ENCODE measurements around the gene STYK1.

The STYK1 gene, protein sequence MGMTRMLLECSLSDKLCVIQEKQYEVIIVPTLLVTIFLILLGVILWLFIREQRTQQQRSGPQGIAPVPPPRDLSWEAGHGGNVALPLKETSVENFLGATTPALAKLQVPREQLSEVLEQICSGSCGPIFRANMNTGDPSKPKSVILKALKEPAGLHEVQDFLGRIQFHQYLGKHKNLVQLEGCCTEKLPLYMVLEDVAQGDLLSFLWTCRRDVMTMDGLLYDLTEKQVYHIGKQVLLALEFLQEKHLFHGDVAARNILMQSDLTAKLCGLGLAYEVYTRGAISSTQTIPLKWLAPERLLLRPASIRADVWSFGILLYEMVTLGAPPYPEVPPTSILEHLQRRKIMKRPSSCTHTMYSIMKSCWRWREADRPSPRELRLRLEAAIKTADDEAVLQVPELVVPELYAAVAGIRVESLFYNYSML

DNA sequence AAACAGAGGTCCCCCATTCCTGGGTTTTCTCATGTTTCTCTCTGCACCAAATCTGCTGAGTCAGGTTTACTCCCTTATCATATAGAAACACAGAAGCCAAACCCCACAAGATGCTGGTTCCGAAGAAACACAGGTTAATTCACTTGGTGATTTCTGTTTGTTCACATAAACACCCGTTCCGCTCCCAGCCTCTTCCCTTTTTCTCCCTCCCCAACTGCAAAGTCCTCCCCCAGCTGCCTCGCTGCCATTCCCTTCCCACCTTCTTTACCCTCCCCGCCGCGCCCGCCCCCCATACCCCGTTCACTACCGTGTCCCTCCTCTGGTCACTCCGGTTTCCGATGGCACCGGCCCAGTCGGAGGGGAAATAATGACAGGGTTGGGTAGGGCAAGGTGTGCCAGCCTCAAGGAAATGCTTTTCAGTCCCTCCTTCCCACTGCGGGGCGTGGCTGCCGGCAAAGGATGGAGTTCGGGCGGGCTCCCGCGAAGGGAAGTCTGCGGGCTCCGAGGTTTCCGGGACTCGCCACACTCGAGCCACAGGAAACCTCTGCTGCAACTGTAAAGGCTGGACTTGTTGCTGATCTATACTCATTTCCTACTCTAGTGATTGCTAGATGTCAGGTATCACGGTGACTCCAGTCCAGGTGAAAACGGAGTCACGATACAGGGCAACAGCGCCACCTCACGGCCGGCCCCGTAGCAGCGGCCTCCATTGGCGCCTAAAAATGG, at the start of gene STYK1:
STYK1 (minus strand) TSS at position 394 of the 726 bp plus-strand sequence. CDS start 39,434 bp downstream, outside the sequence.
- peak; percentile 43 to 60 for DNase-seq

DNA sequence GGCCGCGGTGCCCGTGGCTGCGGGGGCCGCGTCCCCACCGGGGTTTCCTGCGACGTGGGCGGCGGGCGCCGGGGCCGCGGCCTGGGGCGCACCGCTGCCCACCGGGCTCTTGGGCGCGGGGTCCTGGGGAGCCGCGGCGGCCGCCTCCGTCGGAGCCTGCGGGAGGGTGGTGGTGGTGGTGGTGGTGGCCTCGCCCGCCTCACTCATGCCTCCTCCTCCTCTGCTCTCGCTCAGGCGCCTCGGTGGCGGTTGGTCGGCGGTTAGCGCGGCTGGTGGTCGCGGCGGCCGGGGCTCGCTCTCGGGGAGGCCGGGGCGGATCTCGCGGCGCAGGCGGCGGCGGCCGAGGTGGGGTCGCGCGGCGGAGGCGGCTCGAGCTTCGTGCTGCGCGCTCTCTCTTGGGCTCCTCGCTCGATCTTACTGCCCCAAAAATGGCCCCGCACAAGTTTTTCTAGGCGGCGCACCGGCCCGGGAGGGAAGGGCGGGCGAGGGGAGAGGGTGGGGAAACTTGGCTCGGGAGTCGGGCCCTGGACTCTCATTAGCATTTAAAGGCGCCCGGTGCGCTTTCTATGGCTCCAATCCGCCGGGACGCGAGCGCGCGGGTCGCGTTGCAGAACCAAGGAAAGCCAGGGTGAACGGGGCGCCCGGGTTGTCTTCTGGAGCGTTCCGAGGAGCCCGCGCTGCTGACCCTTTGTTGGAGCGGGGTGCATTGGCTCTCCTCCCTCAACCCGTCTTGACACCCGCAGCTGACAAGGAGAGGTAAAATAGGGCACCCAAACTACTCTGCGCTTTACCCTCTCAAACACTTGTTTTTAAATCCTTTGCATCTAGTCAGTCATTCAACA, 49.3 kb upstream of the STYK1 start, which contains the start of gene YBX3:
YBX3 (minus strand) TSS at position 419 of the 842 bp plus-strand sequence; CDS start at position 207, 212 bp downstream.
- DNase-seq: peak; percentile 8 to 19

DNA sequence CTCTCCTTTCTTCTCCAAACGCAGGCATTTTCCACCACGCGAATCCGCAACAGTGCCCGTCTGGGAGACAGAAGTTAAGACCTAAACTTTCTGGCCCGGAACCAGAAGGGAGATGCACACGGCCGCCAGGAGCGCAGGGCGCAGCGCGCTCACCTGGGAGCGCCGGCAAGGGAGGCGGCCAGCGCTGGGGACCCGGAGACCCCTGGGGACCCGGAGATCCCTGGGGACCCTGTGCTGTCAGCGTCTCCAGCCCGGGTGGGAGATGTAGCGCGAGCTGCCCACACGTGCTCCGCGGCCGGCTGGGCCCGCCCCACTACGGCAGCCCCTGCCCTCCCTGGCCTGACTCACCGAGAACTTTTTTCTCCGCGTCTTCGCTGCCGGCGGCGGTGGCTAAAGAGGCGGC, 48.7 kb upstream of the STYK1 start:
- DNase-seq: peak; percentile 29 to 52

DNA sequence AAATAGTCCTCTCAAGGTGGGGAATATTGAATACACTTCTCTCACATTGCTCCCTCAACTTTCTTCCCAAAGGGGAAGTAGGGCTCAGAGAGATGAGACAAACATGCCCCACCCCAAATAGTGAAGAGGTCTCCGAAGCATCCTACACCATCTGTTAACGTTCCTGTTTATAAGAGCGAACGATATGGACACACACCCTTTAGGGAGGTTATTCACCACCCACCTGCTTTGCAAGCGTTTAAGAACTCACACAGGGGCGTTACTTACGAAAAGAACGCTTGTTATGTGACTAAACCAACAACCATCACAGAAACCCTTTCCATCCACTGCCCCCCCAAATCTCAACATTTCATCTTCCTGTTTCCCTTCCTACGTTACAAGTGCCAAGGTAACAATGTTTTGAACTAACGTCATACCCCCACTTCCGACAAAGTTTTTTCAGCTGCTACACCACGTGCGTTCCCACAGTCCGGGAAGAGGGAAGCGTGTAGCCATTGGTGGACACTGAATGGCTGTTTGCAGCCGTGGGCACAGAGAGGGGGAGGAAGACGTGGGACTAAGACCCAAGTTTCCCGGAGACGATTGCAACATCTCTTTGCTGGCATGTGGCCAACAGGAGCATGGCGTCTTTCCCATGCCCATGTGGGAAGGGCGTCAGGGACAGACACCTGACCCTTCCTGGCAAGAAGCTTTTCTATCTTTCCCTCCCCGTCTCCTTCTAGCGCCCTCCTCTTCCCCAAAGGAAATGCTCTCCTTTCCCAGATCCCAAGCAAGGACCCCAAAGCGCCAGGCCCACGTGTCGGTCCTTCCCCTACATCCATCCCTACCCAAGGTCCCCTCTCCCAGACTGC, 48.0 kb upstream of the STYK1 start:
- DNase-seq: peak; percentile 36

DNA sequence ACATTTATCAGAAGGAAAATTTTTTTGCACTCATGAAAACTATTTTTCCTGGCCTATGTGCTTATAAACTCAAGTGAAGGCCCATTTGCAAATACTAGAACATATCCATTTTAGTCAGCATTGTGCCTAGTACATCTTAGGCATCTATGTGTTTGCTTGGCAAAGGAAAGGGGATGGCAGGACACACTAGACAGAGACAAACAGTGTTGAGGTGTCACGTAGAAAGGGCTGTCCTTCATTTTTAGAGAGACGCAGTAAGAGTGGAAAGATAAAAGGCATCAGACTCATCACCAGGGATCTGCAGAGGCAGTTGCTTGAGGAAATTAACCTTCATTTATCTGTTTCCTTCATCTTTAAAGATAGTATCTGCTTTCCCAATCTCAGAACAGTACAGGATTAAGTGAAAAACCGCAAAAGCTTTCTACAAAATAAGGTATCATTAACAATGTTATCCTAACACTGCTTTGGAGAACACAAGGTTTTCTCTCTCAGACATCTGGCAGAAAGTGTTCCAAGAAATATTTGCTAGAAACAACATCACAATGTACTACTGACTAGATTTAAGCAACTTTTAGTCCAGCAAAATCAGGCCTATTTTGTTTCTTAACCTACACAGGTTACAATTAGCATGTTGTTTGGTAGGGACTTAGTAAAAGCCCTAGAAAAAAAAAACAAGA, 47.3 kb upstream of the STYK1 start:
- DNase-seq: no peak

DNA sequence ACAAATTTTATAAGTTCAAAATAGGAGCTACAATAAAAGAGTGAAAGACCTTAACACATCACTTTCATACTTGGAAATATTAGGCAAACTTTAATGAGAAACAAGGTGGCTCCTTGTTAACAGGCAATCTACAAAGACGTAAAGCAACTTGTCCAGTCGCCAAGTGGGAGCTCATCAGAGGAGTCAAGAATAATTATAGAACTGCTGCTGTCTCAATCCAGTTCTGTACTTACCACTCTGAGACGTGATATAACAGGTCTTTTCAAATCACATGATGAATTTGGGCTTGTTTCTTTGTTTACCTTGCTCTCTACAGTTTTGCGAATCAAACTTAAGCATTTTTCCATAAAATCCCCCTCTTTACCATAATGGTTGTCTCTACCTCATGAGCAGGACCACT, 45.6 kb upstream of the STYK1 start:
- DNase-seq: no peak

DNA sequence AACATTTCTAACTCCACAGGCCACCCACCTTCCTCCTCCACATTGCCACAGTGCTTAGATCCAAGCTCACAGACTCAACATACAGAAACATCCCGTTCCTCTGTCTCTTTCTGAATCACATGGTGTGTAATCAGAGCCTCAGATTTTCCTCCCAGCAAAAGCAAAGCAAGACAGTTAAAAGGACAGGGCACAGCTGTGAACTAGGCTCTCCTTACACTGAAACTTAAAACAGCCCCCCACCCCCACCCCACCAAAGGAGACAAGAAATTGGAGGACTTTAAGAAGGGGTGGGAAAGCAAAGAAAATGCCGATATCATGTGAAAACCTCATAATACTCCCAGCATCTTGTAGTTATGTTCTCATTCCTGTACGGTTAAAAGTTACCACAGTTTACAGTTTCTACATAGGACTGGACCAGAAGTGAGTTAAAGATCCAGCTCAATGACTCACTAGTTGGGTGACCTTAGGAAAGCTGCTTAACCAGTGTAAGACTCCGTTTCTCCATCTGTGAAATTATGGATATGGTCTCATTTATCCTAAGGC, 44.5 kb upstream of the STYK1 start:
- no peak for DNase-seq

DNA sequence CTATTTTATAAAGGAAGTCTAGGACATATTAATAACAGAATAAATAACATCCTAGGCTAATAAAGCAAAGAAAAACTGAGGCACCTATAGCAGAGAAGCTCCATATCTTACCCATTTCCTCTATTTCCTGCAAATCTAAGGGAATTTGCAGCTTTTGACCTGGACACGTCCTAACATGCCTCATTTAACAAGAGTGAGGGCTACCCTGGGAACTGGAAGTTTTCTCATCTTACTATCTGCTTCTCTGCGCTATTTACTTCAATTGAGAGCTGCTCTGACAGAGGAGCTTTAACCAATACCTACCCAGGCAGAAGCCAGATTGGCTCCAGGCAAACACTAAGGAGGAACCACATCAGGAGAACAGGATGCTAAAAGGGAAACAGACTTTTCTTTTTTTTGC, 43.6 kb upstream of the STYK1 start:
- DNase-seq: no peak

DNA sequence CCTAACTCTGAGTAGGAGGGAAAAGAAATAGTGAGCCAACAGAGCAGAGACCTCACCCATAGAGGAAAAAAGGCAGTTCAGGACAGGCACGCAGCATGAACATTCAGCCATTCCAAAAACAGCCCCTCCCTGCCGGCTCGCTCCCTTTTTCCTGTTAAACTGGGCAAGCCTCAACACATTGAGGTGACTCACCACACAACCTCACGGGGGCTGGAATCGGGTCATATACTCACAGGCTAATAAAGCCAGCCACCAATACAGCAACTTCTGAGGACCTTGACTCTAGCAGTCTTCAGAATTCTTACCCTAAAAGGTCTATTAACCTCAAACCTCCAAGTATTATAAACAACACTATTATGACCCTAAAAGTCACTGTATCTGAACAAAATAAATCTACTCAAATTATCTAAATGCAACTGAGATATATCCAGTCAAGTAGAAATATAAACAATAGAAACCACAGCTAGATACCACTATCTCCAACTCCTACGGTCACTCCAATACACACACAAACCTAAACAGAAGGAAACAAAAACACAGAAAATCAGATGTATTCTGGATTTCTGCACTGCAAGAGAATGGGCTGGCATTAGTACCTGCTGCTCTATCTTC, 43.0 kb upstream of the STYK1 start:
- no peak for DNase-seq

DNA sequence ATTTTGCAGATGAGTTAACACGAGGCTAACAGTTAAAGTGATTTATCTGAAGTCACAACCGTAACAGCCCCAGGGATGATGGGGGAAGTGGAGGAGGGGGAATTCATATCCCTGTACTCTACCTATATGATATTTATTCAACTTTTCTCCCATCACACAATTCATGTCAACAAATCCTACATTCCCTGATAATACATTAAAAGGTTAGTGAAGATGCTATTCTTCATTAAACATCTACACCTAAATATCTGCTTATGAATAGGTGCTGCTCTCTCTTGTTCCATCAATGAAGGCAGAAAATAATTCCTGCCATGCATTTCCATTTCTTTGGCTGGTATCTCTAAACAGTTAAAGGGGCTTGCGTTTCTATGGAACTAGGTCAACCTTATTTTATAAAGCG, 42.4 kb upstream of the STYK1 start:
- no peak for DNase-seq

DNA sequence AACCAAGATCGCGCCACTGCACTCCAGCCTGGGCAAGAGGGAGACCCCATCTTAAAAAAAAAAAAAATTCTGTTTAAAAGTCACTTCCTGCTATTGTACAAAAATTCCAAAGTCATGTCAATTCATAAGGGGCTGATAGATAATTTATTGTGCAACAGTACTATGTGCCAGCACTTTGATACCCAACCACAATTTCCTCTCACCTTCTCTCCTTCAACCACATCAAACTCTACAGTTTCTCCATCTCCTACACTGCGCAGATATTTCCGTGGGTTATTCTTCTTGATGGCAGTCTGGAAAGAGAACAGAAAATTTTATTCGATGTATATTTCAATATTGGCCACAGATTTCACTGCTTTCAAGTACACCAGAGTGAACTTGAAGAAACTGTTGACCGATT, 41.6 kb upstream of the STYK1 start:
- peak; percentile 3 to 4 for DNase-seq

DNA sequence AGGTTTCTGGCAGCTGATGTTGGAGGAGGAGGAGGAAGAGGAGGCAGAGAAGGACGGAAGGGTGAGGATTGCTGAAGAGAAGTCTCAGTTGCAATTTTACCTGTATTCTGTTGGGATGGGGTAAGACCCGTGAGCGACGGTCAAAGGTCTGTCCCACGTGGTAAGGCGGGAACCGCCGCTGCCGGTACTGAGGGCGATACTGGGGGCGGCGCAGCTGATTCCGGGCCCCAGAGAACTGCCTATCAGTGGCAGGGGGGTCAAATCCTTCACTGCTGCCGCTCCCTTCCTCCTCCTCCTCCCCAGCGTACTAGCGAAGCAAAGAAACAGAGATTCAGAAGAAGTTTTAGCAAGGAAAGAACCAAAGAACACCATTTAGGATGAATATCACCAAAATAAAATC, 36.0 kb upstream of the STYK1 start:
- no peak for DNase-seq

DNA sequence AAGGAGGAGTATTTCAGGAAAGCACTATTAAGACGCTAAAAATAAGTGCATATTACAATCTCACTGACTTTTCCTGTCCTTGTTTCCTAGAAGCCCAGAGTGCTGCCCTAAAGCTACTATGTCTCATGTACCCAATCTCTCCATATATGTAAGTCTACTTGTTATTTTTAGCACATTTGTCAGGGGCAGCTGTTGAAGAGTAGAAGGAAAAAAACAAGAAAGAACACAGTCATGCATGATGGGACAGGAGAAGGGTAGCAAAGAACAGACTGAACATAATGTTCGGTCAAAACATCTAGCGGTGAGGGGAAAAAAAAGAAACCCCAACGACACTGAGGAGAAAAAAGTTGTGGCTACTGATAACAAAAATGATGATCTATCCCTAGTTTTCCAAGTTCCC, 35.0 kb upstream of the STYK1 start:
- DNase-seq: no peak

DNA sequence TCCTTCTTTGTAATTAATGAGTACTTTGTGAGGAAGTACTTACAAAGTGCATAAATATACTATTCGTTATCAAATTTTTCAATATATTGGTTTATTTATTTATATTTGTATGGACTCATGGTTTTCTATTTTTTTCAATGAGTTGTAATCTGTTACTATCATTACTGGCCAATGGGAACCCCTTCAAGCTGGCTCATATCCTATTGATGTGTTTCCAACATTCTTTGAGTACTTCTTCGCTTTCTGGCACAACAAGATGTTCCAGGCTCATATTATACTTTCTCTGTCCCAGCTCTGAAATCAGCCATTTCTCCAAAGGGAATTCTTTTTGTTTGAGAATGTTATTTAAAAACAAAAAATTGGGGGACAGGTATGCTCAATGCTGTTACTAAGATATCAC, 31.8 kb upstream of the STYK1 start:
- DNase-seq: no peak

DNA sequence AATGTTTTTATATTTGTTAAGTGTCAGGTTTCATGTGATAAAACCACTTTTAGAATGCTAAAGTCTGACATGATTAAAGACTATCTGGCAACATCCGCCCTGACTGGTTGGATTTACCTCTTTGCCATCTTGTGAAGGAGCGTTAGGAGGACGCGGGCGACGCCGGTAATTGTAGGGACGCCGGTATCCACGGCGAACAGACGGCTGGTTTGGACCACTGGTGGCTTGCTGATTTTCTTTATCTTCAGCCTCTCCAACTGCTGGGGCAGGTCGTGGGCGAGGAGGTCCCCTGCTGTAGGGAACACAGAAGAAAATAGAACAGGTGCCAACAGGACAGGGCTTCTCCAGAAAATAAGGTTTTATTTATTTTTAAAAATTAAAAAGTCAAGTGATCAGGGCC, 28.0 kb upstream of the STYK1 start:
- no peak for DNase-seq

DNA sequence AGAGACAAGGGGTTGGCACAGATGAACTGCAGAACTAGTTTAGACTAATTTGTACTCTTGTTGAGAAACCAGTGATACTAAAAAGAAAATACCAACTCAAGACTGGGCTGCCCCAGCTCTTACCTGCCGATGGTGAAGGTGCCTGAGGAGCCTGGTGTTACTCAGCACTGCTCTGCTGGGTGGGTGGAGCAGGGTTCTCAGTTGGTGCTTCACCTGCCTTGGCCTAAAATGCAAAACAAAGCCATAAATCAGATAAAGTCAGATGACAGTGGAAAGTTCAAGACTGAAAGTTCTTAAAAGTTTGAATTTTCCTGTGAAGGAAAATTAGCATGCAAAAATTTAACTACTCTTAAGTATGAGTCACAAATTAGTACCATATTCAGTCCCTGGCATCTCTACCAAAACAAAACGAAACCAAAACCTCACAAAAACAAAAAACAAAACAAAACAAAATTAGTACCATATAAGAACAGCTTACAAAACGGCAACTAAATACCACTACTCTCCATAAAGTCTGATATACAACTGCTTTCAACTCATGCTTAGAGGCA, 27.4 kb upstream of the STYK1 start:
- DNase-seq: peak; percentile 30 to 36

DNA sequence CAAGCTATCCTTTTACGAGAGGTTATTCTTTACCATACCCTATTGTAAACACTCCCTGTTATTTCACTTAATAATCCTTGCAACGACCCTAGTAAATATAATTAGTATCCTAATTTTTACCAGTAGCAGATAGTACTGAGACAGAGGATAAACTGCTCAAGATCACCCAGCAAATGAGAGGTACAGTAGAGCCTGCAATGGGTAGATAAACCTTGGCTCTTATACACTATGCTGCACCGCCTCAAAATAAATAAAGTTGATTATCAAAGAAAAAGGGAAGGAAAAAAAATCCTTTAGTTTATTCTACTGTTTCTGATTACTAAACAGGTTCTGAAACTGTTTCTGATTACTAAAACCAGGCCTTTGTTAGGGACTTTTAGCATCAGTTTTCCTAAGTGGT, 26.7 kb upstream of the STYK1 start:
- DNase-seq: no peak

DNA sequence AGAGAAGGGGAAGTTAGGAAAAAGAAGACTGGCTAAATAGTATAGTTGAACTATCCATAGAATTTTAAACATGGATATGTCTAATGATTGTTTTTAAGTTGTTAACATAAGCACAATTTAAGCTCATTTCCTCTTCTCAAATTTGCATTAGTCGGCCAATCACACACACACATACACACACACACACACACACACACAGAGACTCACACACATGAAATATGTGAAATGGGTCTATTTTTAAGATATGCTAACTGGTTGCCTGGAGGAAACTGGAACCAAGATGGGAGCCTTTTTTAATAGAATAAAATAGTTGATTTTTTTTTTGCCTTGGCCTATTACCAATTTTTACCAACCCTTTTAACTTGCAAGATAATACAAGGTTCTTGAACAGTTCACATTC, 24.0 kb upstream of the STYK1 start:
- DNase-seq: no peak

DNA sequence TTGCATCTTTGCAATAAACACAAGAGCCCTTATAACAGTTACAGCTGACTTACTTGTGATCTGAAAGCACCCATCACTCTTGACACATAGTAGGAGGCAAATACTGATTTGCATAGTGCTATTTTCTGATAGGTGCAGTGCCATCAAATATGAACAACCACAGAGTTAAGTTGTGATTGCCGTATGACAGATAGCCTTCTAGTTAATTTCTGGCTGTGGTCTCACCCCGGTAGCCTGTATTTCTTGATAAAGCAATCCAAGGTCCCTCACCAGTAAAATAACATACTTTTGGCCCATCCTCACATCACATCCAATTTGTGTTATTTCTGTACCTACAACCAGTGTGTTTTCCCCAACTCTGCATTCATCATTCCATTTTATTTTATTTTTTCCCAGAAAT, 23.3 kb upstream of the STYK1 start:
- DNase-seq: no peak

DNA sequence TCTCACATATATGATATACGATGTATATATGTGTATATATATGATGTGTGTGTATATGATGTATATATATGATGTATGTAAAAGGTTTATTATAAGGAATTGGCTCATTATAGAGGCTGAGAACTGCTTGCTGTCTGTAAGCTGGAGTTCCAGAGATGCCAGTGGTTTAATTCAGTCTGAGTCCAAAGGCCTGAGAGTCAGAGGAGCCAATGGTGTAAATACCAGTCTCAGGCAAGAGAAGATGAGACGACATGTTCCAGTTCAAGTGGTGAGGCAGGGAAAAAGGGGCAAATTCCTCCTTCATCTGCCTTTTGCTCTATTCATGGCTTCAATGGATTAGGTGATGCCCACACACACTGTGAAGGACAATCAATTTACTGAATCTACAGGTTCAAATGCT, 17.1 kb upstream of the STYK1 start:
- no peak for DNase-seq

DNA sequence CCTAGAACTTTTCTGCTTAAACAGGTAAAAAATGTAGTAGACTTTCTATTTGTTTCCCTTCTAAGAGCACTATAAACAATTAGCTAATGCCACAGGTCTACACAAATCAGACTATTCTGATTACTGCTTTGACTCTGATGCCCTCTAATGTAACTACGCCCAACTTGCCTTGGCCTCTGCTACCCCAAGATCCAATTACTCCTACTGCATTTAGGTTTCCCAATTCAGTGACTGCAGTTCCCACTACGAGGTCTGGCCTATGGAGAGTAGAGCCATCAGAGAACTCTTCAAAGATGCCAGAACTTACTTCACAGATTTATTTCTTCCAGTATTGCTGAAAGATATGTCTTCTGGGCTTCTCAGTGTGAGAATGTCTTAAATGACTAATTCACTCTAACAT, 15.3 kb upstream of the STYK1 start:
- DNase-seq: no peak

All from activated CD4-positive, alpha-beta T cell treated with anti-CD3 and anti-CD28 coated beads for 4 hours (primary cell).